Left ventricle myocardium inferior (tissue), 1 donor: Measurements from ENCODE around the gene MARK2. TPM values are rescaled to one million over a fixed set of nuclear protein-coding genes. Genes with fewer than 3 reads are reported as not detected.

Experiments used
- DNase-seq: peaks from one replicate; pipeline ENCODE4 v3.0.0-alpha.2; 2020
- H3K27ac ChIP-seq: fragments of 200-600 bp; replicated peaks from 2 replicates; pipeline ENCODE4 v1.8.0; 2021
- H3K27me3 ChIP-seq: fragments of 200-600 bp; 2 replicates; pipeline ENCODE4 v1.8.0; 2021; ENCODE audit warnings: low read depth
- H3K36me3 ChIP-seq: fragments of 200-600 bp; 2 replicates; pipeline ENCODE4 v1.8.0; 2021
- H3K4me1 ChIP-seq: fragments of 200-600 bp; 2 replicates; pipeline ENCODE4 v1.8.0; 2021
- H3K4me3 ChIP-seq: fragments of 200-600 bp; 2 replicates; pipeline ENCODE4 v1.8.0; 2021; ENCODE audit warnings: mild to moderate bottlenecking, moderate library complexity
- H3K9me3 ChIP-seq: fragments of 200-600 bp; replicated peaks from 2 replicates; pipeline ENCODE4 v1.8.0; 2021
- intact Hi-C: fragments of 100-400 bp; cut with micrococcal nuclease; formaldehyde crosslinking; loops from one replicate; pipeline ENCODE4 v1.11.0; 2022
- total RNA-seq: library from RNA; stranded (reverse); fragmentation: NEBNext Ultra II Directional; extraction: Animal tissue kit (Norgen Biotek cat#: 25700); gene quantifications from one replicate; pipeline ENCODE4 v1.2.1, GENCODE V29; 2021
- TF ChIP-seq, protein P1 (sequence below): fragments of 200-600 bp; IDR thresholded peaks from 2 replicates; pipeline ENCODE4 v1.8.0; 2021; ENCODE audit warnings: antibody characterized with exemption, mild to moderate bottlenecking, borderline replicate concordance
- donor health status: DM: no; HTN: yes; CAD: no; lungs with severe emphysema.

Gene MARK2
- total RNA-seq, 1 donor from 2014 or later = 36.6 TPM

GRCh38 chr11:63869171-63869591 is 30.3 kb downstream of the MARK2 start:
- TF ChIP-seq, protein P1, sequence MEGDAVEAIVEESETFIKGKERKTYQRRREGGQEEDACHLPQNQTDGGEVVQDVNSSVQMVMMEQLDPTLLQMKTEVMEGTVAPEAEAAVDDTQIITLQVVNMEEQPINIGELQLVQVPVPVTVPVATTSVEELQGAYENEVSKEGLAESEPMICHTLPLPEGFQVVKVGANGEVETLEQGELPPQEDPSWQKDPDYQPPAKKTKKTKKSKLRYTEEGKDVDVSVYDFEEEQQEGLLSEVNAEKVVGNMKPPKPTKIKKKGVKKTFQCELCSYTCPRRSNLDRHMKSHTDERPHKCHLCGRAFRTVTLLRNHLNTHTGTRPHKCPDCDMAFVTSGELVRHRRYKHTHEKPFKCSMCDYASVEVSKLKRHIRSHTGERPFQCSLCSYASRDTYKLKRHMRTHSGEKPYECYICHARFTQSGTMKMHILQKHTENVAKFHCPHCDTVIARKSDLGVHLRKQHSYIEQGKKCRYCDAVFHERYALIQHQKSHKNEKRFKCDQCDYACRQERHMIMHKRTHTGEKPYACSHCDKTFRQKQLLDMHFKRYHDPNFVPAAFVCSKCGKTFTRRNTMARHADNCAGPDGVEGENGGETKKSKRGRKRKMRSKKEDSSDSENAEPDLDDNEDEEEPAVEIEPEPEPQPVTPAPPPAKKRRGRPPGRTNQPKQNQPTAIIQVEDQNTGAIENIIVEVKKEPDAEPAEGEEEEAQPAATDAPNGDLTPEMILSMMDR = no peak
- Histone ChIP-seq H3K4me3 (no peak overlapping the region), H3K27me3 (no peaks in the 10 kb centered on the region), H3K9me3 (no peaks in the 10 kb centered on the region), H3K27ac (peak overlapping the region; percentile 64), H3K4me1 (peaks cover 91% of the 10 kb centered on the region), H3K36me3 (no peaks in the 10 kb centered on the region)
- intact Hi-C loops = no loop called here
- no peak for DNase-seq

DNA sequence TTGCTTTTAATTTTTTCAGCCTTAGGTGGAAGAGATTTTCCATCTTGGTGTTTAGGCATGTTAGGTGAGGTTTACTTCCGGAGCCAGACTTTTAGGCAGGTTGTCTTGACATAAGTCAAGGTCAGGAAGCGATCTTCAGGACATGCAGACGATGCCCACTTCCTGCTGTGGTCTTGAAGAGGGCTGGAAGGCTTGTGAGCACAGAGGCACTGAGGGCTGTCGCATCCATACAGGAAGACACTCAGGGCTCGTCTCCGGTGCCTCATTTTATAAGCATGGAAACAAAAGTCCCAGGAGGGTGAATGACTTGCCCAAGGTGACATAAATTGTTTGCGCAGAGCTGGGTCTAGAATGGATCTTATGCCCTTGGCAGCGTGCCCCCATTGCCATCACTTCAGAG is 30.8 kb downstream of the MARK2 start:
- Histone ChIP-seq H3K36me3 (no peaks in the 10 kb centered on the region), H3K9me3 (no peaks in the 10 kb centered on the region), H3K4me3 (no peak overlapping the region), H3K27ac (peak overlapping the region; percentile 64), H3K27me3 (no peaks in the 10 kb centered on the region), H3K4me1 (peaks cover 96% of the 10 kb centered on the region)
- intact Hi-C loops = no loop called here
- no peak for DNase-seq
- TF ChIP-seq, protein P1 = no peak

- peak overlapping the region; percentile 64 for H3K27ac ChIP-seq
- H3K9me3 ChIP-seq = no peaks in the 10 kb centered on the region
- H3K27me3 ChIP-seq = no peaks in the 10 kb centered on the region
- no peaks in the 10 kb centered on the region for H3K36me3 ChIP-seq
- no peak for DNase-seq
- peaks cover 99% of the 10 kb centered on the region for H3K4me1 ChIP-seq
- intact Hi-C loops = no loop called here
- H3K4me3 ChIP-seq = no peak overlapping the region
- TF ChIP-seq, protein P1 = no peak
These were observed 31.6 kb downstream of the MARK2 start for GRCh38 chr11:63870351-63871140.

DNA sequence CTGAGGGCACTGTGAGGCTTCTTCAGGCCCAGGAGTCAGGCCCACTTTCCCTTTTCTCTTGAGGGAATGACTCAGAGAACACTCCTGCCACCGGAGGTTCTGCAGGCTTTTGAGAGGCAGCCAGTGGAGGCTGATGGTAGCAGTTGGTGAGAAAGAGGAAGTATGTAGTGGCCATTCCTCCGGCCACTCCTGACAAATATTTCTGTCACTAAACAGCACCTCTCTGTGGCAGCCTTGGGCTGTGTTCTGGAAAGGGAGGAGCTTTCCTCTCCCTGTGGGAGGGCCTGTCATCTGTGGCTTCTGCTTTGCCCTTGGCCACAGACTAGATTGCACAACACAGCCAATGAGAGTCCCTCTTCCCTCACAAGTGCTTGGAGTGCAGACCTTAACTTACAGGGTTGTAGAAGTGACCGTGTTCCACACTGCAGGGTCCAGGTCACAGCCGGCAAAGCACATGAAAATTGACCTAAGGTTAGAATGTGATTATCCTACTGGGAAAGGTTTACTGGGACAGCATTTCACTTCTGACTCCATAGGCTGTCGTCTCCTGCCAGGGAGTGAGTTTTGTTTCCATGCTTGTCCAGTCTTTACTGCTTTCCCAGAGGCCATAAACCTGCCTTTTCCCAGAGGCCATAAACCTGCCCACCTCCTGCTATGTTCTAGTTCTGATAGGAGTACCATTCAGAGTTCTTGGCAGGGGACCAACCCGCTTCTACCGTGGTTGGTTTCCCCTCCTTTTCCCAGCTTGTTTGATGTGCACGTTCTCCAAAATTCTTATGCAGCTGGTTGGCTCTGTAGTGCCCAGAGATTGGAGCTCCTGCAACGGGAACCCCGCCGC is 33.3 kb downstream of the MARK2 start:
- H3K27me3 ChIP-seq = no peaks in the 10 kb centered on the region
- H3K4me1 ChIP-seq = peaks cover 99% of the 10 kb centered on the region
- no peaks in the 10 kb centered on the region for H3K36me3 ChIP-seq
- intact Hi-C loops = no loop called here
- TF ChIP-seq, protein P1 = peak; percentile 68
- H3K27ac ChIP-seq = peak overlapping the region; percentile 88
- peak; percentile 75 for DNase-seq
- peak overlapping the region; percentile 42 for H3K4me3 ChIP-seq
- no peaks in the 10 kb centered on the region for H3K9me3 ChIP-seq

DNA sequence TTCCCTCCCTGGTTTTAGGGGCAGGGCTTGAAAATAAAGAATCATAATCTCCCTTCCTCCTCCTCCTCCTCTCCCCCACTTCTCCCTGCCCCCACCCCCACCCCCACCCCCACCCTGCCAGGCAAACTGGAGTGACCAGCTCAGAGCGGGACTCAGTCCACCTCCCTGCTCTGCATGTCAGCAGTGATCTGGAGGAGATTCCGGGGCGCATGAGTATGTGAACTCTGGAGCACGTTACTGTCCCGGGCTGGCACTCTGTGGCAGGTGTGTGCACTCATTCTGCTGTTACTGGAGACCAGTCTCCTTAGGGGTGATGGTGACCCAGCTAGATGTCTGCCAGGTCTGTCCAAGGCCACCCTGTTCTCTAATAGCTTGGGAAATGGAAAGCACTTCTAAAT is 33.9 kb downstream of the MARK2 start:
- Histone ChIP-seq H3K36me3 (no peaks in the 10 kb centered on the region), H3K27me3 (no peaks in the 10 kb centered on the region), H3K4me1 (peaks cover 99% of the 10 kb centered on the region), H3K27ac (peak overlapping the region; percentile 88), H3K9me3 (no peaks in the 10 kb centered on the region), H3K4me3 (peak overlapping the region; percentile 42)
- intact Hi-C loops = no loop called here
- TF ChIP-seq, protein P1 = no peak
- no peak for DNase-seq
